Ectodermal cell (in vitro differentiated cells): ENCODE results near the gene RPUSD1. TPM values are rescaled to one million over a fixed set of nuclear protein-coding genes. Genes with fewer than 3 reads are reported as not detected.
"Not testable (repeated sequence)": the region's sequence is repeated elsewhere in the genome, so short reads cannot be mapped to it uniquely, and the experiment has no call there.

Source experiments
- H3K27ac ChIP-seq: 2 replicates; pipeline ENCODE4 v1.7.0; 2013; ENCODE audit warnings: mild to moderate bottlenecking, low read depth, low read length; ENCODE audit not compliant: insufficient read depth, poor library complexity, severe bottlenecking
- H3K27me3 ChIP-seq: 2 replicates; pipeline ENCODE4 v1.7.0; 2013; ENCODE audit warnings: mild to moderate bottlenecking, low read length; ENCODE audit not compliant: insufficient read depth, control insufficient read depth, poor library complexity, severe bottlenecking
- H3K36me3 ChIP-seq: one replicate; pipeline ENCODE4 v1.7.0; 2013; ENCODE audit warnings: low read length; ENCODE audit not compliant: control insufficient read depth, insufficient read depth
- H3K4me1 ChIP-seq: one replicate; pipeline ENCODE4 v1.7.0; 2013; ENCODE audit warnings: low read length; ENCODE audit not compliant: control insufficient read depth, insufficient read depth
- H3K4me3 ChIP-seq: 2 replicates; pipeline ENCODE4 v1.7.0; 2013; ENCODE audit warnings: low read depth, low read length, control low read depth; ENCODE audit not compliant: insufficient read depth
- H3K9me3 ChIP-seq: 2 replicates; pipeline ENCODE4 v1.7.0; 2013; ENCODE audit warnings: mild to moderate bottlenecking, low read length, moderate library complexity; ENCODE audit not compliant: control insufficient read depth
- WGBS, 2 experiments: methylation state at CpG; one replicate each; pipeline ENCODE4 v1.1.7; 2013; ENCODE audit warnings: missing lambda C conversion rate in 2 of 2; 5-methylcytosine and 5-hydroxymethylcytosine counted together
- polyA plus RNA-seq, 4 experiments: library from polyadenylated mRNA; stranded (reverse); fragments of 50-300 nt; gene quantifications; one replicate each; pipeline ENCODE4 v1.2.3, GENCODE V29; 2013

The RPUSD1 gene, protein sequence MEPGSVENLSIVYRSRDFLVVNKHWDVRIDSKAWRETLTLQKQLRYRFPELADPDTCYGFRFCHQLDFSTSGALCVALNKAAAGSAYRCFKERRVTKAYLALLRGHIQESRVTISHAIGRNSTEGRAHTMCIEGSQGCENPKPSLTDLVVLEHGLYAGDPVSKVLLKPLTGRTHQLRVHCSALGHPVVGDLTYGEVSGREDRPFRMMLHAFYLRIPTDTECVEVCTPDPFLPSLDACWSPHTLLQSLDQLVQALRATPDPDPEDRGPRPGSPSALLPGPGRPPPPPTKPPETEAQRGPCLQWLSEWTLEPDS
- 21.0 TPM for polyA plus RNA-seq (2013, experiment 1 of 4)
- 26.4 TPM for polyA plus RNA-seq (2013, experiment 2 of 4)
- 22.0 TPM for polyA plus RNA-seq (2013, experiment 3 of 4)
- 23.2 TPM for polyA plus RNA-seq (2013, experiment 4 of 4)

DNA sequence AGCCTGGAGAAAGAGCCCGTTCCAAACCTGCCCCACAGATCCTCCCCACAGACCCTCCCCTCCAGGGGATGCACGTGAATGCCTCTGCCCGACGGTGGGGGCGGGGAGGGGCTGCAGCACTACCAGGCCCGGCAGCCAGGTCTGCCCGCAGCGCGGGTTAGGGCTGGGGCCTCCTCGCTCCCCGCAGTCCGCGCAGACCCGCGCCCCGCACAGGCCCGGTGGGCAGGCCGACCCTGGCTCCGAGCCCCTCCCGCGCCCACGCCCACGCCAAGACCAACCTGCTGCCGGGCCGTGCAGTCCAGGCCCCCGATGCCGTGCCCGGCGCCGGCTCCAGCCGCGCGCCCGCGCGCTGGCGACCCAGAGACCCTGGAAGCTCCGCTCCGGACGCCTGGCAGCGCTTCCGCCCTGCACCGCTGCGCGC, at the start of gene RPUSD1:
TSS of gene RPUSD1 (minus strand) at position 404 of the 421 bp plus-strand sequence. CDS start 644 bp downstream, outside the sequence.
- H3K9me3 ChIP-seq, result no peaks in the 10 kb centered on the region
- peaks cover 29% of the 10 kb centered on the region for H3K36me3 ChIP-seq
- peaks cover 12% of the 10 kb centered on the region for H3K4me1 ChIP-seq
- peak within 1 kb of the TSS; percentile 86 for H3K4me3 ChIP-seq
- 0 to 1% methylated on average over 45 of the region's 45 CpGs for WGBS, 2 experiments
- H3K27ac ChIP-seq, result no peak within 1 kb of the TSS
- no peaks in the 10 kb centered on the region for H3K27me3 ChIP-seq

DNA sequence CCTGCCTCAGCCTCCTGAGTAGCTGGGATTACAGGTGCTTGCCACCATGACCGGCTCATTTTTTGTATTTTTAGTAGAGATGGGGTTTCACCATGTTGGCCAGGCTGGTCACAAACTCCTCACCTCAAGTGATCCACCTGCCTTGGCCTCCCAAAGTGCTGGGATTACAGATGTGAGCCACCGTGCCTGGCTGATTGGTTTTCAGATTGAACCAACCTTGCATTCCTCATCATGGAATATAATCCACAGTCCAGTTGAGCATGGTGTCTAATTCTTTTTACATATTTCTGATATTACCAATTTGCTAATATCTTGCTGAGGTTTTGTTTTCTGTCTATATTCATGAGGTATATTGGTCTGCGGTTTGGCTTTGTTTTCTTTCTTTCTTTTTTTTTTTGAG, 48.6 kb upstream of the RPUSD1 start:
- WGBS, 2 experiments, result 91 to 92% methylated on average over 3 of the region's 3 CpGs

DNA sequence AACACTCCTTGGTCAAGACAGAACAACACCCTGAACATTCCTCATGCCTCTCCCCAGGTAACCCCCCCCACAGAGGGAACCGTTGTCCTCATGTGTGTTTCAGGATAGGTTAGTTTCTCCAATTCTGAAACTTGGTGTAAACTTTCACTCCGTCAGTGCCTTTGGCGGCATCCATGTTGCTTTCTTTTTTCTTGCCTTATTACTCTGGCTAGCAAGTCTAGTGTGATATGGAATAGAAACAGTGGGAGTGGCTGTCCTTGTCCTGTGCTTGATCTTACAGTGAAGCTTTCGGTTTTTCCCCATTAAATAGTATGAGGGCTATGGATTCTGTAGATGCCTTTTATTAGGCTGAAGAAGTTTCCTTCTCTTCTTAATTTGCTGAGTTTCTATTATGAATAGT, 48.0 kb upstream of the RPUSD1 start:
- no peaks in the 10 kb centered on the region for H3K36me3 ChIP-seq
- H3K4me3 ChIP-seq, result no peak overlapping the region
- no peaks in the 10 kb centered on the region for H3K27me3 ChIP-seq
- H3K27ac ChIP-seq, result no peak overlapping the region
- no peaks in the 10 kb centered on the region for H3K9me3 ChIP-seq
- H3K4me1 ChIP-seq, result no peaks in the 10 kb centered on the region
- 92 to 97% methylated on average over 4 of the region's 4 CpGs for WGBS, 2 experiments

More for the DNA sequence above, 48.6 kb upstream of the RPUSD1 start:
- H3K4me3 ChIP-seq, H3K27ac ChIP-seq, H3K27me3 ChIP-seq, H3K4me1 ChIP-seq, H3K36me3 ChIP-seq, H3K9me3 ChIP-seq: not testable (repeated sequence)

DNA sequence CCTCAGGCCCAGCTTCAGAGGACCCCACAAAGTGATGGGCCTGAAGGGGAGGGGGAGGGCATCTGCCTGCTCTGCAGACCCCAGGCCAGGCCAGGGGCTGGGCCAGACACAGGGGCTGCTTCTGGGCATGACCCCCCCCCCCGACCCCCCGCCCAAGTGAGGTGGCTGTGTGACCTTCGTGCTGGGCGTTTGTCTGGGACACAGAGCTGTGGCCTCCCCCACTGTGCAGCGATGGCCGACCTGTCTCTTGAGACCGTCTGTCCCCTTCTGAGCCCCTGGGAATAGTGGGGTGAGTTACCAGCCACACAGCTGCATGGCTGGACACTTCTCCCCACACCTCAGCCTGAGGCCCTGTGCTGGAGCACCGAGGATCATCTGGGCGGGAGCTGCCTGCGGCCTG, 47.2 kb upstream of the RPUSD1 start:
- WGBS, 2 experiments, result 91 to 93% methylated on average over 10 of the region's 10 CpGs
- Histone ChIP-seq H3K4me1 (no peaks in the 10 kb centered on the region), H3K9me3 (no peaks in the 10 kb centered on the region), H3K36me3 (no peaks in the 10 kb centered on the region), H3K27ac (no peak overlapping the region), H3K27me3 (no peaks in the 10 kb centered on the region), H3K4me3 (no peak overlapping the region)

DNA sequence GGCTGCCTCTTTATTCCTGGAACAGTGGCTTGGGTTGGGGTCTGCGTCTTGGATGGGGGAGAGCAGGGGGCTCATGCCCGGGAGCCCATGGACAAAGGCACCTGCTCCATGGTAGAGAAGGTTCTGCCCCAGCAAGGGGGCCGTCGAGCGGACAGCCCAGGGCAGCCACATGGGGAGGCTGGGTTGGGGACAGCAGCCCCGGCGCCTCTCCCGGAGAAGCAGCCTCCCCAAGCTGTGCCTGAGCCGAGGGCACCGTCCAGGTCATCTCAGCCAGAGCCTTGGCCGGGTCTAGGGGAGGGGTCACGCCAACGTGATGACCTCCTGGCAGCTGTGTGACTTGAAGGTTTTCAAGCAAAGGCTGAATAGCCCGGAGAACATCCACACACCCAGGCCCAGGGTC, 45.2 kb upstream of the RPUSD1 start:
- no peaks in the 10 kb centered on the region for H3K27me3 ChIP-seq
- no peak overlapping the region for H3K4me3 ChIP-seq
- H3K4me1 ChIP-seq, result no peaks in the 10 kb centered on the region
- H3K9me3 ChIP-seq, result no peaks in the 10 kb centered on the region
- WGBS, 2 experiments, result 88 to 90% methylated on average over 14 of the region's 14 CpGs
- no peak overlapping the region for H3K27ac ChIP-seq
- H3K36me3 ChIP-seq, result no peaks in the 10 kb centered on the region

DNA sequence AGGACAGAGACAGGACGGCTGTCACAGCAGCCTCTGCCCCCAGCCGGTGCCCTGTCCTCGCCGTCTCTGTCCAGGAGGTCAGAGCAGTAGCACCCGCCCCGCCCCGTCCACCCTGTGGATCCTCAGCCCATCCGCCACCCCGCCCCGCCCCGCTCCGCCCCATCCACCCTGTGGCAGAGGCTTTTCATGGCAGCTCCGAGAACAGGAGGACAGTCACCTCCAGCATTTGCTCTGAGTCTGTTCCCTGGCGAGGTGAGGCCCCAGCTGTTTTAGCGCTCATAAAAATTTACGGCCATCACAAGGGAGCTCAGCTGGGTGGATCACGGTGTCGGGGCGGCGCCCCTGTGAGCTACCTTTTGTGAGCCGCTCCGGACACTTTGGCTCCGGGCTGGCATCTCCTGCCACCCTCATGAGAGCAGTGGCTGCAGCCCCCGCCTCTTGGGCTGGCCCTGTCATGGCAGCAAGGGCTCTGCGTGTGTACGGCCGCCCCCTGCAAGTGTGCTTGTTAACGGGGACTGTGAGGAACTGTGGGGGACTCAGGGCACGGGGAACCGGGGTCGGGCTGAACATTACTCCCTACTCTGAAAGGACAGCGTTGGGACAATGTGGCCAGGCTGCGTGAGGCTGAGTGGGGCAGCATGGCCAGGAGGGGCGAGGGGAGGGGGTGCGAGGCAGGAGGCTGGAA, 44.6 kb upstream of the RPUSD1 start:
- Histone ChIP-seq H3K4me3 (no peak overlapping the region), H3K27ac (no peak overlapping the region), H3K36me3 (no peaks in the 10 kb centered on the region), H3K9me3 (no peaks in the 10 kb centered on the region), H3K4me1 (no peaks in the 10 kb centered on the region), H3K27me3 (no peaks in the 10 kb centered on the region)
- WGBS, 2 experiments, result 90 to 91% methylated on average over 33 to 35 of the region's 35 CpGs

DNA sequence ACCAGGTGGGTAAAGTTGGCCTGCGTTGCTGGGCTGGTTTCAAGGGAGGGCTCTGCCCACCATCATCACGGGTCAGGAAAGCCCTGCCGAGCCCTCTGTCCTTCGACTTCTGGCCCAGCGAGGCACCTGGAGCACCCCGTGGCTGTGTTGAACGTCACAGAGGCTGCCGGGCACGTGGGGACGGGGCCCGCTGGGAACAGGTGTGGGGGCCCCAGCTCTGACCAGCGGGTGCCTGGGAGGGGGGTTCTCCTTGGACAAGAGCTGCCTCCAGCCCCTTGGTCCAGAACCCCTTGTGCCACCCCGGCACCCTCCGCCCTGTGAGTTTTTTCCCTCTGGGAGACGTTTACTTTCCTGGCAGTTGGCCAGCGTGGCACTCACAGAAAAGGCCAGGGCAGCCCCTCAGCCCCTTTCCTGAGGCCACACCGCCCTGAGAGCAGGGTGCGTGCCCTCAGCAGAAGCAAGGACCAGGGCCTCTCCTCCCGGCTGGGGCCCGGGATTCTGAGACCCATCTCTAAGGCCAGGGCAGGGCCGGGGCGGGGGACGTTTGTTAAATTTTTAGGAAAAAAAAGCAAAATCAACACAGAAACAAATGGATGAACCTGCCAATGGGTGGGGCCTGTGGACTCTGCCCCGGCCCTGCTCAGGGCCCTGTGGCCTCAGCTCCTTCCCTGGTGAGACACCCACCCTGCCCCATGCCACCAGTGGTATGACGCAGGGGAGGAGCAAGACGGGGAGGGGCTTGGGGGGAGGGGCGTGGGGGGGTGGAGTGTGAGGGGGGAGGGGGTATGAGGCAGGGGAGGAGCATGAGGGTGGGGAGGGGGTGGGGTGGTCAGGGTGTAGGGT, 43.6 kb upstream of the RPUSD1 start:
- no peak overlapping the region for H3K27ac ChIP-seq
- H3K27me3 ChIP-seq, result peaks cover 5% of the 10 kb centered on the region
- H3K36me3 ChIP-seq, result no peaks in the 10 kb centered on the region
- H3K9me3 ChIP-seq, result no peaks in the 10 kb centered on the region
- 93% methylated on average over 24 of the region's 27 CpGs for WGBS, 2 experiments
- no peaks in the 10 kb centered on the region for H3K4me1 ChIP-seq
- H3K4me3 ChIP-seq, result no peak overlapping the region

DNA sequence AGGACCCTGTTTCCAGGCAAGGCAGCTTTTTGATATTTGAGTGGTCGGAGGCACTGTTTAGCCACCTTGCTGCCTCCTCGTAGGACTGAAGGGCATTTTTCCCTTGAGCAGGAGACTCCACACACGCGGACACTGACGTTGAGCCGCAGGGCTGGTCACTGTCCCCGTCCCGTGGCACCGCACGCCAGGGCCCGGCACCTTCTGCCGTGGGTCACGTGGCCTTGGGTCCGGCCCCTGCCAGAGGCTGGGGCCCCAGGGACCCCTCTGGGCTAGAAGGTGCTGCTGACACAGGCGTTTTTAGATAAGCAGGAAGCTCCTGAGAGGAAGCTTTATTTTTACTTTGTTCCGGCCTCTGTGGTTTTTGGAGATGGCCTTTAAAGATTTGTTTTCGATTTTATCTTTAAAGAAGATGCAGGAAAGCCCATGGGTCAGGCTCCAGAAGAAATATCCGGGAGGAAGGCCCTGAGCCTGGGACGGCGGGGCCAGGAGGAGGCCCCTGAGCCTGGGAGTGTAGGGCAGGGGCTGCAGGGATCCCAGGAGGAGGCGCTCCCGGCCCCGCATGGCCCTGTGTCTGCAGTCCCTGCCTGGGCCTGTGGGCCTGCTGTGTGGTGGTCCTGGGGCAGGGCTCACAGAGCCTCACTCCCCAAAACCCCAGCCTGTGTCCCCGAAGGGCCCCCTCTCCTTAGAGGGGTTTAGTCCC, 42.8 kb upstream of the RPUSD1 start:
- no peaks in the 10 kb centered on the region for H3K9me3 ChIP-seq
- H3K27ac ChIP-seq, result no peak overlapping the region
- 92 to 93% methylated on average over 24 of the region's 24 CpGs for WGBS, 2 experiments
- no peaks in the 10 kb centered on the region for H3K36me3 ChIP-seq
- no peaks in the 10 kb centered on the region for H3K4me1 ChIP-seq
- H3K4me3 ChIP-seq, result no peak overlapping the region
- H3K27me3 ChIP-seq, result peaks cover 5% of the 10 kb centered on the region

DNA sequence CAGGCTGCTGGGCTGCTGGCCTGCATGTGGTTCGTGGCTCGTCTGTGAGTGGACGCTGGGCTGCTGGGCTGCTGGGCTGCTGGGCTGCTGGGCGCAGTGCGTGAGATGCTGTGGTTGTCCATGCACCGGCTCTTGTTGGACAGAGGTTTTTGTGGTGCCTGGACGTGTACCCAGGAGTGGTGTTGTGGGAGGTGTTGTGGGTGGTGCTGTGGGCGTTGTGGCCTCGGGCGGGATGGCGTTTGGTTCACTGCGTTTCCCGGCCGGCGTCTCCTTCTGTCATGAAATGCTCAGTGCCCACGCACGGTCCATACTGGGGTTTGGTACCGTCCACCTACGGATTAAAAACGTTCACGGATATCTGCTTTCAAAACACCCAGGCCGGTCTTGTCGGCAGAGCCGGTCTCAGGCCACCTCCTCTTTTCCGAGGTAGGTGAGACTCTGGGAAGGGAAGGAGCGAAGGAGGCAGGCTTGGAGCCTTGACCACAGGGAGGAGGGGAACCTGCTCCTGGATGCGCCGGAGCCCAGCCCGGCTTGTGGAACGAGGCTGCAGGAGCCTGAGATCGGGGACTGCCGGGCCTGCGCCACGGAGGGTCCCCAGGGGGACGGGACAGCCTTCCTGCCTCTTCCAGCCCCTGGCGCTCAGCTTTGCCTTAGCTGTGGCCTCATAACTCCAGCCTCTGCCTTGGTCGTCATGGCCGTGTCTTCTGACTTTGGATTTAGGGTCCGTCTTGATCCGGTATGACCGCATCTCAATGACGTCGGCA, 42.1 kb upstream of the RPUSD1 start:
- no peak overlapping the region for H3K4me3 ChIP-seq
- no peaks in the 10 kb centered on the region for H3K9me3 ChIP-seq
- H3K27ac ChIP-seq, result no peak overlapping the region
- H3K4me1 ChIP-seq, result no peaks in the 10 kb centered on the region
- H3K36me3 ChIP-seq, result no peaks in the 10 kb centered on the region
- H3K27me3 ChIP-seq, result peaks cover 11% of the 10 kb centered on the region
- 95% methylated on average over 43 of the region's 43 CpGs for WGBS, 2 experiments
